ENCODE results near the gene MPP7. TPM values are rescaled to one million over a fixed set of nuclear protein-coding genes. Genes with fewer than 3 reads are reported as not detected.

Gene MPP7
- total RNA-seq, 1 donor, result 2.2 TPM

DNA sequence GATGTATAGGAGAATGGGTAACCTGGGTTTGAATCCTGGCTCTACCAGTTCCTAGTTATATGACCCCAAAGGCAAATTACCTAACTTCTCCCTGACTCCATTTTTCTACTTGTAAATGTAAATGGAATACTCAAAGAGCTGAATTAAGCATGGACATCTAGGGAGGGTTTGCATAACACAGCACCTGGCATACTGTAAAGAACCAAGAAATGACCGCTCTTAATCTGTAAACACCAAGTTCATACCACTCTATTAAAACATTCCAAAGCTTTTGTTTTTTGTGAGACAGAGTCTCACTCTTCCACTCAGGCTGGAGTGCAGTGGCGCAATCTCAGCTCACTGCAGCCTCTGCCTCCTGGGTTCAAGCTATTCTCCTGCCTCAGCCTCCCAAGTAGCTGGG, 19.6 kb downstream of the MPP7 start:
- no peaks in the 10 kb centered on the region for H3K36me3 ChIP-seq (ENCODE audit: insufficient read depth, low read length)

DNA sequence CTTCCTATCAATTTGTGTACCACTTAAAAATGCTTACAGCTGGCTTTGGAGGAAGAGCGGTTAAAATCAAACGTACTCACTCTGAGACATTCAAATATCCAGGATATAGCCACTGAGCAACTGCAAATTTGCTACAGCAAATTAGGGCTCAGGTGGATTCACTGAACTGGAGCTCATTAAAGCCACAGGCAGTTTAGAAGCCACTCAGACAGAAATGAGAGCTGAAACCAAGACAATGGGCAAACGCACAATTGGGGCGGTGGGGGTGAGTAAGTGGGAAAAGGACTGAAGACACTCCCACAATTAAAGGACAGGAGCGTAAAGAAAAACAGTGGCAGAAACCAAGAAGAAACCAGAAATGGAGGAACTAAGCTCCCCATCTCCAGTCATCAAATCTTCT, 20.5 kb downstream of the MPP7 start:
- H3K27me3 ChIP-seq (ENCODE audit: insufficient read depth, low read length), result no peaks in the 10 kb centered on the region
- H3K36me3 ChIP-seq (ENCODE audit: insufficient read depth, low read length), result no peaks in the 10 kb centered on the region
- H3K4me2 ChIP-seq (ENCODE audit: insufficient read depth, low read length), result no peak overlapping the region
- H3K4me3 ChIP-seq (ENCODE audit: insufficient read depth, low read length), result no peak overlapping the region
- H3K79me2 ChIP-seq (ENCODE audit: insufficient read depth, low read length), result no peaks in the 10 kb centered on the region
- TF ChIP-seq, protein P1, sequence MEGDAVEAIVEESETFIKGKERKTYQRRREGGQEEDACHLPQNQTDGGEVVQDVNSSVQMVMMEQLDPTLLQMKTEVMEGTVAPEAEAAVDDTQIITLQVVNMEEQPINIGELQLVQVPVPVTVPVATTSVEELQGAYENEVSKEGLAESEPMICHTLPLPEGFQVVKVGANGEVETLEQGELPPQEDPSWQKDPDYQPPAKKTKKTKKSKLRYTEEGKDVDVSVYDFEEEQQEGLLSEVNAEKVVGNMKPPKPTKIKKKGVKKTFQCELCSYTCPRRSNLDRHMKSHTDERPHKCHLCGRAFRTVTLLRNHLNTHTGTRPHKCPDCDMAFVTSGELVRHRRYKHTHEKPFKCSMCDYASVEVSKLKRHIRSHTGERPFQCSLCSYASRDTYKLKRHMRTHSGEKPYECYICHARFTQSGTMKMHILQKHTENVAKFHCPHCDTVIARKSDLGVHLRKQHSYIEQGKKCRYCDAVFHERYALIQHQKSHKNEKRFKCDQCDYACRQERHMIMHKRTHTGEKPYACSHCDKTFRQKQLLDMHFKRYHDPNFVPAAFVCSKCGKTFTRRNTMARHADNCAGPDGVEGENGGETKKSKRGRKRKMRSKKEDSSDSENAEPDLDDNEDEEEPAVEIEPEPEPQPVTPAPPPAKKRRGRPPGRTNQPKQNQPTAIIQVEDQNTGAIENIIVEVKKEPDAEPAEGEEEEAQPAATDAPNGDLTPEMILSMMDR (IDR thresholded peaks at IDR 0.05; ENCODE audit: extremely low read depth, low read depth, low read length), result no peak
- no peaks in the 10 kb centered on the region for H3K9me3 ChIP-seq (ENCODE audit: low read depth, low read length)
- no peaks in the 10 kb centered on the region for H4K20me1 ChIP-seq (ENCODE audit: insufficient read depth, low read length)
- no peak for DNase-seq (ENCODE audit: insufficient read length, low spot score, missing footprints)
- H3K4me1 ChIP-seq (ENCODE audit: insufficient read depth, low read length), result peaks cover 20% of the 10 kb centered on the region
- no peak overlapping the region for H2AFZ ChIP-seq (ENCODE audit: low read length)
- H3K27ac ChIP-seq (ENCODE audit: low read depth, low read length), result no peak overlapping the region

More for the DNA sequence above, 19.6 kb downstream of the MPP7 start:
- Histone ChIP-seq H3K27me3 (ENCODE audit: insufficient read depth, low read length) (no peaks in the 10 kb centered on the region), H2AFZ (ENCODE audit: low read length) (no peak overlapping the region), H3K9me3 (ENCODE audit: low read depth, low read length) (no peaks in the 10 kb centered on the region), H3K4me2 (ENCODE audit: insufficient read depth, low read length) (no peak overlapping the region), H3K4me3 (ENCODE audit: insufficient read depth, low read length) (no peak overlapping the region), H3K79me2 (ENCODE audit: insufficient read depth, low read length) (no peaks in the 10 kb centered on the region), H3K27ac (ENCODE audit: low read depth, low read length) (no peak overlapping the region), H4K20me1 (ENCODE audit: insufficient read depth, low read length) (no peaks in the 10 kb centered on the region), H3K4me1 (ENCODE audit: insufficient read depth, low read length) (peaks cover 20% of the 10 kb centered on the region)
- DNase-seq (ENCODE audit: insufficient read length, low spot score, missing footprints), result no peak
- TF ChIP-seq, protein P1 (IDR thresholded peaks at IDR 0.05; ENCODE audit: extremely low read depth, low read depth, low read length), result no peak

DNA sequence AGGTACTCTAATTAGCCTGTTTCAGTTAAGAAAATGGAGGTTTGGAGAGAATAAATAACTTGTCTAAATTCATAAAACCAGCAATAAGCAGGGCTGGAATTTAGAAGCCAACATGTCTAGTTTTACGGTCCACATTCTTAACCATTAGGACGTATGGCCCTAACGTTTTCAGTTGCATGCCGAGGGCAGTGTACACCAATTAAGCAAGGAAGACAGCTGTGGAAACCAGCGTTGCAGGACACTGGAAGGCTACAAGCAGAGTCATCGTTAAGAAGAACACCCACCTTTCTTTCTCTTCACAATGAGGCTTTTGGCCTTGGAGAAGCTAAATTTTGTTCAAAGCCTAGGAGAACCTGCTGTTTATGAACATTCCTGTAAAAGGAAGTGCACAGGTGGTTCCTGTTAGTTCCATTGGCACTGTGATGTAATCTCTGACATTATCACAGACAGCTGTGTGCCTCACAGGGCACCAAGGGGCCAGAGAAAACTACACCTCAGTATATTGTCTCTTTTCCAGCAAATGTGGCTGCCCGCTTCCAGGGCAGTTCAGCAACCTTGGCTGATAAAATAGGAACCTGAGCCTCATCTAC, 21.0 kb downstream of the MPP7 start:
- Histone ChIP-seq H3K79me2 (ENCODE audit: insufficient read depth, low read length) (no peaks in the 10 kb centered on the region), H3K9me3 (ENCODE audit: low read depth, low read length) (no peaks in the 10 kb centered on the region), H3K4me3 (ENCODE audit: insufficient read depth, low read length) (no peak overlapping the region), H3K4me1 (ENCODE audit: insufficient read depth, low read length) (peaks cover 20% of the 10 kb centered on the region), H3K36me3 (ENCODE audit: insufficient read depth, low read length) (no peaks in the 10 kb centered on the region), H3K4me2 (ENCODE audit: insufficient read depth, low read length) (no peak overlapping the region), H3K27me3 (ENCODE audit: insufficient read depth, low read length) (no peaks in the 10 kb centered on the region), H4K20me1 (ENCODE audit: insufficient read depth, low read length) (no peaks in the 10 kb centered on the region), H2AFZ (ENCODE audit: low read length) (peak overlapping the region; percentile 62), H3K27ac (ENCODE audit: low read depth, low read length) (peak overlapping the region; percentile 78)
- DNase-seq (ENCODE audit: insufficient read length, low spot score, missing footprints), result no peak
- TF ChIP-seq, protein P1 (IDR thresholded peaks at IDR 0.05; ENCODE audit: extremely low read depth, low read depth, low read length), result no peak

DNA sequence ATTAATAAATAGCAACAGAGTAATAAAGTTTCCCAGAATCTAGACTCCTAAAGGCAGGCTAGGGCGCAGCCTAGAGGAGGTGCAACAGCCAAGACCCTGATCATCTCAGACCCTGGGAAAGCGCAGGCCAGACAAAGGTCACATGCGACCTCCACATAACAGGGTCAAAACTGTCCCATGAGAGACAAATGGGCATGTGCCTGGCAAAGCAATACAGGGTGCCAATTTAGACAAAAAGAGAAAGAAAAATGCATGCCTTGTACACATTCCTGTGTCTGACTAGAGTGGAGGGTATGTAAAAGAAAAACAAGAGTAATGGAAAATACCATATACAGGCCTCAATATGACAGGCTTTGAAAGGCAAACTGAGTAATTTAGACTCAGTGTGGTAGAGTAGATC, 22.2 kb downstream of the MPP7 start:
- H3K27ac ChIP-seq (ENCODE audit: low read depth, low read length), result peak overlapping the region; percentile 78
- H3K36me3 ChIP-seq (ENCODE audit: insufficient read depth, low read length), result no peaks in the 10 kb centered on the region
- peak; percentile 88 for DNase-seq (ENCODE audit: insufficient read length, low spot score, missing footprints)
- H3K4me2 ChIP-seq (ENCODE audit: insufficient read depth, low read length), result peak overlapping the region; percentile 23
- no peak overlapping the region for H3K4me3 ChIP-seq (ENCODE audit: insufficient read depth, low read length)
- no peaks in the 10 kb centered on the region for H3K79me2 ChIP-seq (ENCODE audit: insufficient read depth, low read length)
- no peaks in the 10 kb centered on the region for H4K20me1 ChIP-seq (ENCODE audit: insufficient read depth, low read length)
- H3K27me3 ChIP-seq (ENCODE audit: insufficient read depth, low read length), result no peaks in the 10 kb centered on the region
- H3K4me1 ChIP-seq (ENCODE audit: insufficient read depth, low read length), result peaks cover 20% of the 10 kb centered on the region
- peak overlapping the region; percentile 51 for H2AFZ ChIP-seq (ENCODE audit: low read length)
- H3K9me3 ChIP-seq (ENCODE audit: low read depth, low read length), result no peaks in the 10 kb centered on the region
- TF ChIP-seq, protein P1 (IDR thresholded peaks at IDR 0.05; ENCODE audit: extremely low read depth, low read depth, low read length), result peak; percentile 9
